ENCODE measurements around the gene TEPSIN.
A peak's percentile ranks its signal among the peaks of the same experiment; 100 is the strongest.

The TEPSIN gene

GRCh38 chr17:81218459-81218858 lies 20.4 kb downstream of the TEPSIN start:
- no peak for DNase-seq

- DNase-seq: no peak
These were observed 21.4 kb downstream of the TEPSIN start for GRCh38 chr17:81217491-81217890.

- DNase-seq: no peak
These were observed 24.9 kb downstream of the TEPSIN start for GRCh38 chr17:81213978-81214377.

GRCh38 chr17:81212365-81212764 lies 26.5 kb downstream of the TEPSIN start:
- DNase-seq: no peak

GRCh38 chr17:81210868-81211267 lies 28.0 kb downstream of the TEPSIN start:
- no peak for DNase-seq

GRCh38 chr17:81210466-81210865 lies 28.4 kb downstream of the TEPSIN start:
- no peak for DNase-seq

- DNase-seq: no peak
These were observed 29.7 kb downstream of the TEPSIN start for GRCh38 chr17:81209141-81209540.

- no peak for DNase-seq
These were observed 30.2 kb downstream of the TEPSIN start for GRCh38 chr17:81208651-81209050.

- DNase-seq: peak; percentile 60
These were observed 31.0 kb downstream of the TEPSIN start for GRCh38 chr17:81207610-81208581.

GRCh38 chr17:81206657-81207056 lies 32.2 kb downstream of the TEPSIN start:
- no peak for DNase-seq

GRCh38 chr17:81206166-81206565 lies 32.7 kb downstream of the TEPSIN start:
- no peak for DNase-seq

GRCh38 chr17:81204578-81204977 lies 34.3 kb downstream of the TEPSIN start:
- no peak for DNase-seq

GRCh38 chr17:81203136-81203535 lies 35.7 kb downstream of the TEPSIN start:
- DNase-seq: no peak

GRCh38 chr17:81202318-81202717 lies 36.5 kb downstream of the TEPSIN start:
- DNase-seq: no peak

GRCh38 chr17:81200695-81201580 lies 37.9 kb downstream of the TEPSIN start:
- peak; percentile 21 for DNase-seq

- DNase-seq: no peak
These were observed 38.7 kb downstream of the TEPSIN start for GRCh38 chr17:81200201-81200600.

- no peak for DNase-seq
These were observed 39.4 kb downstream of the TEPSIN start for GRCh38 chr17:81199482-81199830.

- DNase-seq: no peak
These were observed 39.9 kb downstream of the TEPSIN start for GRCh38 chr17:81198826-81199481.

GRCh38 chr17:81197831-81198490 lies 40.9 kb downstream of the TEPSIN start:
- no peak for DNase-seq

GRCh38 chr17:81197409-81197795 lies 41.5 kb downstream of the TEPSIN start:
- DNase-seq: no peak

- no peak for DNase-seq
These were observed 42.1 kb downstream of the TEPSIN start for GRCh38 chr17:81196505-81197408.
